NCI-H2196 (cell line): ENCODE measurements around the gene CALML6.

ENCODE experiments used
- DNase-seq: peaks from one replicate; lab custom pipeline; 2025; ENCODE audit not compliant: unreplicated experiment; lab: John Stamatoyannopoulos, UW

The CALML6 gene

GRCh38 chr1:1910651-1911331, 4.3 kb upstream of the CALML6 start:
- DNase-seq, result no peak

GRCh38 chr1:1911350-1912041, 3.6 kb upstream of the CALML6 start:
- no peak for DNase-seq

DNA sequence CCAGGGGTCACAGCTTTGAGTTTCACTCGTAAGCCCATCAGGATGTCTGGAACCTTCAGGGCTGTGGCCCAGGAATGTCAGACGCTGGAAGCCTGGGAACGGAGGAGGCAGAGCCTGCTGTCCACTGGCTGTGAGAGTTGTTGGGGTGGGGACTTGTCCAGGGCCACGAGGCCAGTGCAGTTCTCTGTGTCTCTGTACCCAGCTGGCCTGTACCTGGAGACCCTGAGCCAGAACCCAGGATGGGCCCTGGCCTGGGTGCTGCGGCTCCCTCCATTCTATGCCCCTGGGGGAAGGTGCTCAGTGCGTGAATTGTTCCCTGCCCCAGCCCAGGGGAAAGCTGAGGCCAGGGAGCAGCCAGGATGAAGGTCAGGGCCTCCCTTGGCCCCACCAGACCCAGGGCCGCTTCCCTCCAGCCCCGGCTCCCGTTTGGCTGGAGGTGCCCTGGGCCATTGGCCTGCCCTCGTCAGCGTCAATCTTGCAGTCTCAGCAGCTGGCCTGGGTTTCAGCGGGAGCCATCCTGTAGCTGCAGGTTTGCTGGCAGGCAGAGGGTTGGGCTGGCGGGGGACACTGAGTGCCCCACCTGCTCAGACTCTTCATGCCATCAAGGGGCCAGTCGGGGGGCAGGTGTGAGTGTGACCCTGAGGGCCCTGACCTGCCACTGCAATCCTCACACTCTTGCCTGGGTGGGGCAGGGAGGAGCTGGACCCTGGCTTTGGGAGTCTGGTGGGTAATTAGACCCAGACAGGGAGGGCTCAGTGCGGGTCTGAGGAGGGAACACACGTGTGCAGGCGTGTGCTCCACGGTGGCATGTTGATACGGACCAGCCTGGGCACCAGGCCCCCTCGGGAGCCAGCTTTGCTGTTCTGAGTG, 724 bp upstream of the CALML6 start:
- no peak for DNase-seq

GRCh38 chr1:1915911-1916840, 1.1 kb downstream of the CALML6 start:
- peak; percentile 31 for DNase-seq

GRCh38 chr1:1916851-1917251, 1.8 kb downstream of the CALML6 start:
- no peak for DNase-seq

GRCh38 chr1:1917304-1917976, 2.4 kb downstream of the CALML6 start:
- DNase-seq, result no peak

GRCh38 chr1:1917995-1918900, 3.2 kb downstream of the CALML6 start:
- no peak for DNase-seq

DNA sequence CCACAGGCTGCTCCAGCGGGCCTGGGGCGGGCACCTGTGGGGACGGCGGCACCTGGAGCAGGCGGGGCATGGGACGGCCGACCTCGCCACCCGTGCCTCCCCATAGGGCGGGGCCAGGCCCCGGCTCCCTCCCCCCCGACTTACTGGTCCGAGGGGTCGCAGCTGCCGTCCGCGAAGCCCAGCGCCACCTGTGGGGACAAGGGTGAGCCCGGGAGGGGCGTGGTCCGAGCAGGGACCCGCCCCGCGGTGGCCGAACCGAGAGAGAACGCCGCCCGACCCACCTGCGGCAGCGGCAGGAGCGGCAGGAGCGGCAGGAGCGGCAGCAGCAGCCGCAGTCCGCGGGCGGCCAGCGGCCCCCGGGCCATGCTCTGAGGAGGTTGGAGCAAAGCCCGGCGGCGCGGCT, 3.8 kb downstream of the CALML6 start, which contains the start of gene TMEM52:
TMEM52 (minus strand) TSS at position 379 of the 403 bp plus-strand sequence; CDS start at position 365, 14 bp downstream.
- DNase-seq, result no peak

- peak; percentile 100 for DNase-seq
Observed at GRCh38 chr1:1919304-1920056, 4.4 kb downstream of the CALML6 start.

DNA sequence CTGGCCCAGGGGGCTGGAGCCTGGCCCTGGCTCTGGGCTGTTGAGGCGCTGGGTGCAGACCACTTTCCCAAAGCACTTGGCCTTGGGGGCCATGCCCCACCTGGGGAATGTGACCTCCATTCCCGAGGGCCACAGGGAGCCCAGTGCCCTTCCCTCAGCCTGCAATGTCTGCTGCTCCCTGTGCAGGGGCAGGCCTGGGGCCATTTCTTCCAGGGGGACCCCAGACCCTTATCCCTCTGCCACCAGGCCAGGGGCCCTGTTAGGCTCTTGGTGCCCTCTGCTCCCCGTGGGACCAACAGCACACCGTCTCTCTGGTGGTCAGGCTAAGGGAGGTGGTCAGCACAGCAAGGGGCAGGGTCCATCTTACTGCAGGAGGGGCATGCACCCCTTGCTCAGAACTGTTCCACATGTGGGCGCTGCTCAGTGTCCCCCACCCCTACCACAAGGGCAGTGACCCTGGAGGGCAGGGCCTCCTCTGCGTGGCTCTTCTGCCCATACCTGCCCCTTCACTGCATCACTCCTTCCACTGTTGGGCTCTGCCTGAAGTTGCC, 5.1 kb downstream of the CALML6 start:
- no peak for DNase-seq

DNA sequence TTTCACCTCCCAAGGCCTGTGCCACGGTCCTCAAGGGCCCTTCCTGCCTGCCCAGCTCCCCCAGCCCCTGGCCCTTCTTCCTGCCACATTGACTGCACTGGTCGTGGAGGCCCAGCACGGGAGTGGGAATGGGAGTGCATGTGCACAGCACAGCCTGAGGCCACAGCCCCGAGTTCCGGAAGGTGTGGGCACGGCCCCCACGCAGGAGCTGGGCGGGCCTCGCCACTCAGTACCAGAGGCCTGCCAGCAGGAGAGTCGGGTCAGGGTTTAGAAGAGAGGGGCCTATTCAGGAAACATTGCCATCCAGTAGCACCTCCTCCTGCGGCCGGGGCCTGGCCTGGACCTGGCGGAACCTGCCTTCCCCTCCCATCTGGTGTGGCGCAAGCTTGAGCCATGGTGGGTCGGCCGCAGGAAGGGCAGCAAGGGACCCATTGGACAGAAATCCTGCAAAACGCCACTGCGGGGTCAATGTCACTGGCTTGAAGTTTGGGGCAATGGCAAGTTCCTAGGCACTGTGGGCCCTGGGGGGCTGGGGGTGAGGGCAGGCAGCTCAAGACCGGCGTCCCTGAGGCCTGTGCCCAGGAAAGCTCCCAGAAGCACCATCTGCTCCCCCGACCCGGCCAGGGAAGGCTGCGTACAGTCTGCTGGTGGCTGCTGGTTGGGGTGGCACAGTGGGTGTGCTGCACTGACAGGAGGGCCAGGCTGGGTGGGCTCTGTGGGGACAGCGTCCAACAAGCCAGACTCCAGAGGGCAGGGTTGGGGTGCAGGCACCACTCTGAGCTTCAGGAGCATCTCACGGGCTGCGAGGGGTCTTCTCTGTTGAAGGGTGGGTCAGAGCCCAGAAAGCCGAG, 5.8 kb downstream of the CALML6 start:
- DNase-seq, result no peak

DNA sequence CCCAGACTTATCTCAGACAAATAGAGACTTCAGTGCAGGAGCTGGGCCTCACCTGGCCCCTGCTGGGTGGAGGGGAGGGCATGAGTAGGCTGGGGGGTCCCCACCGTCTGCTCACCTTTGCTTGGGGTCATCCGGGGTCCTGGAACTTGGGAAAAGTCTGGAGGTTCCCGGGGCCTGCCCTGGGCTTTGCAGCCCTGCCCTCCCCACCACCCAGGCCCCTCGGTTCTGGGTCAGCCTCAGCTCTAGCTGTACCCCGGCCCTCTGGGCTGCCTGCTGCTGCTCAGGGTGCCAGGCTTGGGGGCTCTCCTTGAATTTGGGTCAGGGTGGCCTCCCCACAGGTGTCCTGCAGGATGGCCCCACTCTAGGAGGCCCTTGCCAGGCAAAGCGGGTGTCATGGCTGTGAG, 6.4 kb downstream of the CALML6 start:
- no peak for DNase-seq

DNA sequence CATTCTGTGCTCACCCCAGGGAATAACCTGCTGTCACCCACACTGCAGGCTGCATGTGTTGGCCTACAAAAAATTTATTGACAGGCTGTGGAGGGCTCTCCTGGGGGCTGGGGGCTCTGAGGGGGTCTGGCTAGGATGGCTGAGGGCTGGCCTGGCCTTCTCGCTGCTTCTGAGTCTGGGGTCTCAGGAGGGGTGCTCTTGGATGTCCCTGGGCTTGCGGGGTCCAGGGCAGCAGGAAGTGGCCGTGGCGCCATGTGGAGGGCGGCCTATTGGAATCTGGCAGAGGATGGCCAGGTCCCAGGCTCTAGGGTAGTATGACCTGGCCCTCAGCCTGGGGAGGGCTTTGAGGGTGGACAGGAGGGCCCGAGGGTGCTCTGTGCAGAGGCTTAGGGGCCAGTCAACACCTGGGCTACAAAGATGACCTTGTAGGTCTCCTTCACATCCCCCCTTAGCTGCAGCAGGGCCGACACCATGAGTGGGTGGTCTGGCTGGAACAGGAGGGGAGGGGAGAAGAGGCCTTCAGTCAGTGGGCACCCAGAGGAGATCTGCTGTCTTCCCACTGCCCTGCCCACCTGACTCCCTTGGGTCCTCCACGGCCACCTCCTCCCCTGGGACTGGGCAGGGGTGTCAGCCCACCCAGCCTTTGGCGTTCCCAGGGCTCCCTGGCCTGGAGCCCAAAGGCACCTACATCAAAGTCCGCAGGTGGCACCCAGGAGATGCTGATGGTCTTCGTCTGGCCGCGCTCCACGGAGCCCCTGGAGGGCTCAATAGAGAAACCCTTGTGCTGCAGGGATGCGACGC, 7.0 kb downstream of the CALML6 start:
- no peak for DNase-seq

GRCh38 chr1:1922702-1922955, 7.6 kb downstream of the CALML6 start:
- no peak for DNase-seq

DNA sequence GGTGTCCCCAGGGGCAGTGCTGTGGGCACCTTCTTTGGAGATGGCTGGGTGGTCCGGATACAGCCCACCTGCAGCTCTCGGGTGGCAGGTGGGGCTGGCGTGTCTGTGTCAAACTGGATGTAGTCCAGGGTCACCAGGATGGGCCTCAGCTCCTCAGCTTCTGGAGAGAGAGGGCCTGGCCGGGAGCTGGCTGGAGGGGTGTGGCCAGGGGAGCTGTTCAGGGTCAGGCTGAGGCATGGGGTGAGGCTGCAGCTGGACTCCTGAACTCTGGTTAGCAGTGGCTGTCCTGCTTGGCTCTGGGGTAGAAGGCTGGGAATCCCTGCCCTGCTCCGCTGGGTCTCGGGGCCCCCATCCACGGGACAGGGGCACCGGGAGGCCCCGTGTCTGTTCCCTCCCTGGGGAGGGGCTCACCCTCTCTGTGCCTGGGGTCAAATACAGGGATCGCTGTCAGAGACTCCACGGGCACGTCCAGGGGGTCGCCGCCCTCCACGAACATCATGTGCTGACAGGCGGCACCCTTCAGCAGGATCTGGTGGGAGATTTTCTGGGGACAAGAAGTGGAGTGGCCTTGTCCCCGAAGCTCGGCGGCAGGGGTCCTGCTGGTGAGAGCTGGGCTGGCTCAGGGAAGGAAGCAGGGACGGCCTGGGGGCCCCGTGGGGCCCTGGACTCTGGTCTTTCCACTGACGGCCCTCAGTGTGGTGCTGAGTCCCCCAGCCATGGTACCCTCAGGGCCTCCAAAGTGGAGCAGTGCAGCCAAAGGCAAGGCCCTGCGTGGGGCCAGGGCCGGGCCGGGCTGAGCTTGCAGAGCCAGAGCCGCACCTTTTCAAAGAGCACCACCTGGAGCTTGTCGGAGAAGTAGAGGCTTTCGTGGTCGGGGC, 8.1 kb downstream of the CALML6 start:
- DNase-seq, result no peak

- DNase-seq, result no peak
Observed at GRCh38 chr1:1924386-1924785, 9.3 kb downstream of the CALML6 start.
